Measurements from ENCODE around the gene SRBD1.

The SRBD1 gene

DNA sequence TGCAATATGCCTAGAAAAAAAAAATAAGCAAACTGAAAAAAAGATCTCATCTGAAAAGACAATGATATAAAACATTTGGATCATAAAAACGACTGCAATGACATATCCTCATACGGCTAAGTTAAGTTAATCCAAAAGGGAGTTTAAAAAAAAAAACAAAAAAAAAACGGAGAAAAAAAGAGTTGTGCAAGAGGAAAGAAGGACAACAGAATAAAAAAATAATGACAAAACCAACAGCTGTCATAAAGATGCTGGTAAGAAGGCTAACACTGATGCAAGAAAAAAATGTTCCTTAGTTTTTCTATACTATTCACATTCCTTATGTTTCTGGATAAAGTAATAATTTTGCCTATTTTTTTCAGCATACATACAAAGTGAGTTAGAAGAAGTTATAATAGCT is 192.5 kb downstream of the SRBD1 start:
- no peak for DNase-seq (ENCODE audit: low spot score)

DNA sequence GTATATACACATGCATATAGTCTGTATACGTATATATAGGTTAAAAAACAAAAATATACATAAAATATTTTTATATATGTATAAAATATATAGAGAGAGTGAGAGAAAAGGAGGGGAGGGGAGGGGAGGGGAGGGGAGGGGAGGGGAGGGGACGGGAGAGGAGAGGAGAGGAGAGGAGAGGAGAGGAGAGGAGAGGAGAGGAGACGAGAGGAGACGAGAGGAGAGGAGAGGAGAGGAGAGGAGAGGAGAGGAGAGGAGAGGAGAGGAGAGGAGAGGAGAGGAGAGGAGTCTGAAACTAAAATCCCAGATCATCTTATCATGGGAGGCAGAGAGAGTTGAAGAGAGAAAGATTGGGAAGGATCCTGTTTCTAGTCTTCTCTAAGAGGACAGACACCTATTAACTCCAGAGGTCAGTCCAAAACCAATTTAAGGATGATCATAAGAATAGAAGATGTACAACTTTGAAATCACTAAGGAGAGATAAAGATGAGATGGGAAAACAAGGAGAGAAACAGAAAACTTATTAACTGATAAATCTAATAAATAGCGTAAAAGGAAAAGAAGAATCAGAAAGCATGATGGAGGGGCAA is 195.4 kb downstream of the SRBD1 start:
- no peak for DNase-seq (ENCODE audit: low spot score)

DNA sequence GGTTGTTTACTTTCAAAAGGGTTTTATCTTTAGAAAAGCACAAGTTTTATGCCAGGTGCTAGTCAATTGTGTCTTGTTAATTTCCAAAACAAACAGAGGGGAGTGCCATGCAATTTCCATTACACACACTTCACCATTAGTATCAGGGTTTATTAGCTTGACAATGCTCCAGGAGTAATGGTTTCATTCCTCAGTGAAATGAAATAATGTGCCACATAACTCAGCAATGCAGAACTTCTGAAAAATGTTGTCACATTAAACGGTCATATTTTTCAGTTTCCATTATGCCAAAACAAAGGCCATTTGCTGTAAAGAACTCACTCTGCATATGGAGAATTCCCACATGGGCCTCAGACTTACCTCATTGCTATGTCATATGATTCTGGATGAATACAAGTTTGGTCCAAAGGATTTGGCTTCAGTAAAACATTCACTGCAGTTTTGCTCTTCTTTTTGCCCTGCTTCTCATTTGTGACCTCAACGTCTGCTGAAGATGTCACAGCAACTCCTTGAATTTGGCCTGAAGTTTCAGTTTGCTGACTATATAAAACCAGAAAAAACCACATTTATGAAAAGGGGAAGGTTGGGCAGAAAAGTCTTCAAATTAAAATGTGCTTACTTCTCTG is 198.2 kb downstream of the SRBD1 start:
- DNase-seq (ENCODE audit: low spot score): no peak

DNA sequence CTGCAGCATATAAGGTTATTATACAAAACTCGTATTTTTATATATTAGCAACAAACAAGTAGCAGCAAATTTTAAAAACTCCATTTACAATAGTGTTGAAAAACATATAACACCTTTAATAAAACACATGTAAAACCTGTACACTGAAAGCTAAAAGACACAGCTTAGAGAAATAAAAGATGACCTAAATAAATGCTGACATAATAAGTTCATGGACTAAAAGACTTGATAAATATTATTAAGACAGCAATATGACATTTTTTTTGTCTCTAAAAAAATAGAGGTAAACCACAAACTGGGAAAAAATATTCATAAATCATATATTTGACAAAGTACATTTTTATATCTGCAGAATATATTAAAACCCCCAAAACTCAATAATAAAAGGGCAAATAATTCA is 201.4 kb downstream of the SRBD1 start:
- no peak for DNase-seq (ENCODE audit: low spot score)

DNA sequence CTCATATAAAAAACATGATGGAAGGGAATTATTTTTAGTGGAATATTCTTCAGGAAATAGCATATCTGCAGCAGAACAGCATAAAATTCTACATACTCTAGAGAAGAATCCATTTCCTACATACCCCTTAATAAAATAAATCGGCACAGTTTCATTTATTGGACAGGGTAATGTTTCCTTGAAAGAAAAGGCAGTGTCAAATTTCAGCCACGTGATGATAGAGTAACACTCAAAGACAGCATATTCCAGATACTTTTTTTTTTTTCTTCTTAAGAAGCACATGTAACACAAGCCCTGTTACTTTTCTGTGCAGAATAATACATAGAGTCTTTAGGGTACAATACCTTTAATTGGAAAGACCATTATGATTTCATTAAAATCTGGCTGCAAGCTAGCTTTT is 204.4 kb downstream of the SRBD1 start:
- DNase-seq (ENCODE audit: low spot score): no peak

DNA sequence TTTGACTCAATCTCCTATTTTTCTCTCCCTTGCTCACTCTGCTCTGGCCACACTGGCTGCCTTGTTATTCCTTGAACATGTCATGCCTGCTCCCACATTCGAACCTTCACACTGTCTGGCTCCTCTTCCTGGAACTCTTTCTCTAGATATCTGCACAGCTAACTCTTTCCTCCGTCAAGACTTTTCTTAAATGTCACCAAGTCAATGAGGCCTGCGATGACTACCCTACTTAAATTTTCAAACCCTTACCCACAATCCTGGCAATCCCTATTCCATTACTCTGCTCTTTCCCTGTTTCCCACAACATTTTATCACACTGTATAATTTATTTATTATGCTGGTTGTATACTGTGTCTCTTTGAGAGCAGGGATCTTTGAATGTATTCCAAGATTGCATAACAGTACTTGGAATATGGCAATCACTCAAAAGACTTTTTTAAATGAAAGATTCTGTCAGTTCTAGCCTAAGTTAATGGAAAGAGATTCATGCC is 206.2 kb downstream of the SRBD1 start:
- DNase-seq (ENCODE audit: low spot score): no peak

DNA sequence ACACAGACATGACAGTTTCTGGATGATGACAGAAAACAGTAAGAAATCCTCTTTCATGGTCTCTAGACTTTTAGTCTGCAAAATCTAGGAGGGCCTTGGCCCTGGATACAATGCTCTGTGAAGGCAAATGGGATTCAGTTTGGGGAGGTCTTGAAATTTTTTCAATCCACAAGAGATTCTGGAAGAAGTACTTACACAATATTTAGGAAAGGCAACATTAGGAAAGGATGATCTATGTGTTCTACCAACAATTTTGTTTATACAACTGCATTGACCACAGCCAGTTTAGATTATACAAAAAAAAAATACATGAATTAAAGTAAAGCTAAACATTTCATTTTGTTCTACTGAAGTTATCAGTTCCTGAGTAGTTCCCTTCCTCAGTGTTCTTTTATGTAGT is 208.0 kb downstream of the SRBD1 start:
- no peak for DNase-seq (ENCODE audit: low spot score)

DNA sequence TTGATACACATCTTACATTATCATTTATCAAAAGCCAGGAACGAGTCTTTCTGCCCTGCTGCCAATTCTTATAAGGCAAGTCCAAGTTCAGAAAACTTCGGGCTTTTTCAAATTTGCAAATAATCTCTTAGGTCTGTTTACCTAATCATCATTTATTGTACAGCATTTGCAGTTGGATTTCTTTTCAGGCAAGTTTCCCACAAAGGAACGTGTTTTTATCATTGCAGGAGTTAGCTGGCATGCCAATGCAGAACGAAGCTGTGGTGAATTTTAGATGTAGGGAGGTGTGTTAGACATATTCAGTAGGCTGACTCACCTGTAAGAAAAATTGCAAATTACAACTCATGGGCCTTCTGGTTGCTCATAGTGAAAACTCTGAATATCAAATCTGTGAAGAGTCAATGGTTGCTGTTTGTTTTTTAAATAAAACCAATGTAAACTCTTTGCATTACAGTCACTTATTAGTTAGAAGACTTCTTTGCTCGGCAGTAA is 209.6 kb downstream of the SRBD1 start:
- no peak for DNase-seq (ENCODE audit: low spot score)

DNA sequence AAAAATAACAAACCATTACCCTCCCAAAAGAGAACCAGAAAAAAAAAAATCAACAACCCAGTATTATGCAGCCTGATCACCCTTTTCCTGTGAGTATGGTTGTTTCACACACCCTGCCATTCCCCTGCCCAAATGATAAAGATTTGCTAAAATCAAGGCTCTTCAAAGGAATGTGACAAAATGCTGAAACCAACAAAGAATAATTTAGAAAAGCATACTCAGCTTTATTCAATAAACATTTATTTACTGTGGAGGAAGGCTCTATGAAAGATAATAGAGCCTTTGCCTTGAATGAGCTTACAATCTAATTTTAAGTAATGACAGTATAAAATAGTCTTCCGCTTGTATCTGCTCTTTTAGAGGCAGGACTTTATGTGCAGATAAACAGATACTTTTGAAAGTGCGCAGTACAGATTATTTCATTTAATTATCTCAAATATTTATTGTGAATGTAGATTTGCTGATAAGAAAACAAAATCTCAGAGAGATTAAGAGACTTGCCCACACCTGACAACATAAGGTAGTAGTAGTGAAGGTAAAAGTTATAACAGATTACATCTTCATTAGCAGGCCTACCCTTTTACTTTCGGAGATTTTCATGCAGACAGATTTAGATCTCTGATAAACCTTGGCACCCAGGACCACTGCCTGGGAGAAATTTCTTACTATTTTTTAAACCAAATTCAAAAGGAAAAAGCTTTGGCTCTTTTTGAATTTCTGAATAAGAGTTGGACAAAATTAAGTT is 211.9 kb downstream of the SRBD1 start:
- no peak for DNase-seq (ENCODE audit: low spot score)

DNA sequence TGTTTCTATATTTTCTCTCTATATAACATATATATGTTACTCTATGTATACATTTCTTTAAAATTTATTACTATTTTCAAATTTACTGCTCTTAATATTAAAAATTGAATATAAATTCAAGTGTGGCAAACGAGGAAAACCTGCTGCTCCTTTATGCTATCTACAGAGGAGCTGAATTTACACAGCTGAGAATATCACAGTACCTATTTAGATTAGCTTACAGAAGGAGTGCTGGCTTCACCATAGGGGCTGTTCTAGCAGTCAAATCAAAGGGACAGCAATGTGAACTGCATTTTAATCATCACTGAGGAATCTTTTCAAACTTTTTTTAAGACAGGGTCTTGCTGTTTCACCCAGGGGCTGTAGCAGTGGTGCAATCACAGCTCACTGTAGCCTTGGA is 213.8 kb downstream of the SRBD1 start:
- no peak for DNase-seq (ENCODE audit: low spot score)

DNA sequence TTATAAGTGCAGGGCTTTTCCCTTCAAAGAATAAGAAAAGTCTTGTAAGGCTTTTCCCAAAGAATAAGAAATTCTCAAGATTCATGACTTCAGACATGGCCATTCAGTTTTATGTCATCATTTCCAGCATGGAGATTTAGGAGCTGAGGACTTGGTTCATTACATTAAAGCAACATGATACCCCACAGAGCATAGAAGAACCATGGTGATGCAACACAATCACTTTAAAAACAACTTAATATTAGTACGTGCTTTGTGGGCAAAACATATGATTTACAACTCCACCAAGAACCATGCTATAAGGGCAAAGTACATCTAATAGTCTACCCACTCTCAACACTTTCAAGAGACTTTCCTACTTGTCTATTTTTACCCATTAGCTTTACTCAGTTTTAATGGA is 214.4 kb downstream of the SRBD1 start:
- no peak for DNase-seq (ENCODE audit: low spot score)

DNA sequence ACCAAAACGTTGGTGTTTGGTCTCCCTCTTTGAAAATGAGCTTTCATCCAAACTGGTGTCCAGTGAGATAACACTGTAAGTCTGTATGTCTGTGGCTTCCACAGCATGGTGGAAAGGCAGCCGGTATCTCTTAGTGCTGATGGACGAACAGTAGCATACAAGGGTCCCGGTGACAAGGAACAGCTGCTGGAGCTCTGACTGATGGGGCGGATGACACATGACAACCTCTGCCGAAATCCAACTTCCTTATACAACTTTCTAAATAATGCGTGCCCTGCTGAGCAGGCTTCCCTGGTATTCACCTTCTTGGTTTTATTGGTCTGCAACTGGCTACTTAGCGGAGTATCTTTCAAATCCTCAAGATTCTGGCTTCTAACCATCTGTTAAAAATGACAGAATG is 216.2 kb downstream of the SRBD1 start:
- DNase-seq (ENCODE audit: low spot score): no peak

DNA sequence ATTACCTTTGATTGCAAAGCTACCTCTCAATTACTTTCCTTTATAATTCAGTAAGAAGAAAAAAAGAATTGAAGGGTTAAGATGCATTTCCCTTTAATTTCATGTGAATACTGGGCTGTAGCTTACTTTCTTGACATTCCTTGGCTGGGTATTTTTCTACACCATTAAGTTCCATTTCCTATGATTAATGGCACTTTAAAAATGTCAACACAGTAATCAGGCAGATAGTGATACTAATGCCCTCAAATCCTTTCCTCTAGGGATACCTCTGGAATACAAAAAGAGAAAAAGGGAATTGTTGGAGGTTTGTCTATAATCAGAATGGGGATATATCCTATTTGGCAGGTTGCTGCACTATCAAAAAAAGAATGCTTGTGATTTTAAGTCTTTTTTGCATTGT is 216.9 kb downstream of the SRBD1 start:
- DNase-seq (ENCODE audit: low spot score): no peak

DNA sequence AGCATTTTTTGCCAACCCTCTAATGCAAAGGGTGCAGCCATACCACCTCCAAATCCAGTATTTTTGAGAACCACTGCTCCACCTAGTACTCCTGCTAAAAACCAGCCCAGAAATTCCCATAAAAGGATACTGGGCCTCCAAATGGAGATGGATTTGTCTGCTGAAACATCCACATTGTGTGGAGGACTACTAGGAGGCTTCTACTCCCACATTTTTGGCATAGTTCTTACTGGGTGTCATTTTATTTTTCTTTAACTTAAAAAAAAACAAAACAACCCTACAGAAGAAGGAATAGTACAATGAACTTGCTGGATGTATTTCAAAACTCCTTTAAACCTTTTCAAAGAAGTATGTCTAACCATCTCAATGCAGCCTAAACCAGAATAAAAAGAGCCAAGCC is 219.2 kb downstream of the SRBD1 start:
- no peak for DNase-seq (ENCODE audit: low spot score)

DNA sequence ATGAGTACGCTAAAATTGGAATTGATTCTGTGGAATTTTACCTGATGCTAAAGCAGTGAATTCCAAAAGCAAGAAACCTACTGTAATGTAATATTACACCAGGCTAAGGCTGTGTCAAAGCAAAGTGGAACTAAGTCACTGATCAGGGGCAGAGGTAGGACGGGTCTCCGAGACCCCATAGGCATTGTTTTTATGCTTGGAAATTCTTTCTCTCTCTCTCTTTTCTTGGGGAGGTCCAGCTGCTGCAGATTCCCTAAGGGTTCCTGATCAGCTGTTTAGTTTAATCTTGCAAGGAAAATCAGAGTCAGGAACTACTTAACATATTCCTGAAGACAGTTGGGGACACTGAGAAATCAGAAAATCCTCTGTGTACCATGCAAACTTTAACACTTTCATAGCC is 220.2 kb downstream of the SRBD1 start:
- DNase-seq (ENCODE audit: low spot score): no peak

DNA sequence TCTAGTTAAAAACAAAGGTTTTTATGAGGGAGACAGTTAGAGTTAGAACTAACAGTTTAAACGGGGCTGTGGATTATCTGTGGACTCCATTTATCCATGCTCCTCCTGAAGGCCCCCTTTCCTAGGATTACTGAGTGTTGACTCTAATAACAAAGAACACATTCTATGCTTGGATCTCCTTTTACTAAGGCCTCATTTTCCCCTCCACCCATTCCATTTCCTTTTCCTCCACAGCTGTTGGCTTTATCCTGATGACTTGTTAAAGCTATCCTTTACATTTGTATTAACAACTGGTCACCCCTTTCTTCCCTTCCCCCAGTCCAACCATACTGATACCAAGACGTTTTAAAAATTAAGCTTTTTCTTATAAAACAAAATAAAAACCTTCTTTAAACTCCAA is 220.6 kb downstream of the SRBD1 start:
- no peak for DNase-seq (ENCODE audit: low spot score)

DNA sequence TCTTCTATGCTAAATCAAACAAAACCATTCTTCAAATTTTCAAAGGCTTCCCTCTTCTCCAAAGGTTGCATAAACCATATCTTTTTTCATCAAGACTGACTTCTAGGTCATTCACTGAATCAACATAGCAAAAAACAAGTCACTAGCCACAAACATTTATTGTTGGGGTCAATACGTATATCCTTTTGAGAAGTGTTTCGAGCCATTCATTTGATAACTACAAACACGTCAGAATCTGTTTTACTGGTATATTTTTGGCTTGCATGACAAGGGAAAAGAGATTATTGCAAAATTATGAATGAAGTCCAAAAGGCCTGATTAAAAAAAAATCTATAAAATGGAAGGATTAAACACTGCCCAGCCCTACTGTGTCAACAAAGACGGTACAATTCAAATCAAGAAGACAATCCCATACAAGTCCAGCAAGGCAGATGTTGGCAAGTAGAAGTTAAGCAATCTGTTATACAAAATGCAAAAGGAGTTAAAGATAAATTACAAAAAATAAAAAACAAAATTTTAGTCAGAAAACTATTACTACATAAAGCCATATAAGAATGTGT is 222.4 kb downstream of the SRBD1 start:
- no peak for DNase-seq (ENCODE audit: low spot score)

DNA sequence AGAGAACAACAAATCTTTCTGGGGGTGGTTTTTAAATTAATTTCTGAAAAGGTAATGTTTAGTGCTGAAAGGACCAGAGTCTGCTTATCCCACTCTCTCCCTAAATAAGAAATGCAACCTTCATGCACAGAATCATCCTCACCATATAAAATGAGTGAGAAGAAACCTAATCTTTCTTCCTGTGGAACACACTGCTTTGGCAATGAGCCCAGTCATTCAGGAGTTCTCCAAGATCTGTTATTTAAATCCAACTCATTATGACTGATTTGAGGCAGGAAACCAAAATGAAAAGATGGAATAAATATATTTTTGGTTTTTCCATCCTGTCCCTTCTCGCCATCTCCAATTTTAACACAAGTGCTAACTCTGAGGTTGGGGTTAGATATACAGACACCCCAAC is 228.3 kb downstream of the SRBD1 start:
- no peak for DNase-seq (ENCODE audit: low spot score)

DNA sequence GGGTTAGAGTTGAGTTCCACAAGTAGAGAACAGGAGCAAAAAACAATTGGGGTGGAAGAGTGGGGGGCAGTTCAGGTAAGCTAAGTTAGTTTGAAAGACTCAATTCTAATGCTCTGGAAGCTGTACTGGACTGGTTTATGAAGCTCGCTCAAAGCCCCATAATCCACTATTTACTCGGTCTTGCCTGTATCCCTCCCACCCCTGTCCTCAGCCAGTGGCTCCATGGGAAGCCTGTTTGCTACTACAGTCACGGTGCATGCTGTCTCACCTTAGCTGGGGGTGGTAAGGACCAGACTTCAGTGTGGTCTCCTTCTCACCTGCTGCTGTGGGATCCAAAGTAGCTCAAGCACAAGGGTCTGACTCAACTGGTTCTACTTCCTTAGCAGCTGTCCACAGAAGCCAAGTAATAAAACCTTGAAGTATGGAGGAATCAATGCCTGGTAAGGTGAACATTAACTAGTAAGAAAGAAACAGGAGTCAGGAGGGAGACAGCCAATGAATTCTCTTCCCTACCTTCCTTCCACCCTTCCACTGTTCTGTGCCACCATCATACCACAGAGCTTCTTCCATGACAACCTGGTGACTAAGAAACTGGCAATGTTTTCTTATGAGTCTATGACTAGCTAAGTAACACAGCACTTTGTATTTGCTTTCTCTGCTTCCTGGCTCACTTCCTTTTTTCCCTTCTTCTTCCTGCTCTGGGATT is 230.8 kb downstream of the SRBD1 start:
- DNase-seq (ENCODE audit: low spot score): no peak

DNA sequence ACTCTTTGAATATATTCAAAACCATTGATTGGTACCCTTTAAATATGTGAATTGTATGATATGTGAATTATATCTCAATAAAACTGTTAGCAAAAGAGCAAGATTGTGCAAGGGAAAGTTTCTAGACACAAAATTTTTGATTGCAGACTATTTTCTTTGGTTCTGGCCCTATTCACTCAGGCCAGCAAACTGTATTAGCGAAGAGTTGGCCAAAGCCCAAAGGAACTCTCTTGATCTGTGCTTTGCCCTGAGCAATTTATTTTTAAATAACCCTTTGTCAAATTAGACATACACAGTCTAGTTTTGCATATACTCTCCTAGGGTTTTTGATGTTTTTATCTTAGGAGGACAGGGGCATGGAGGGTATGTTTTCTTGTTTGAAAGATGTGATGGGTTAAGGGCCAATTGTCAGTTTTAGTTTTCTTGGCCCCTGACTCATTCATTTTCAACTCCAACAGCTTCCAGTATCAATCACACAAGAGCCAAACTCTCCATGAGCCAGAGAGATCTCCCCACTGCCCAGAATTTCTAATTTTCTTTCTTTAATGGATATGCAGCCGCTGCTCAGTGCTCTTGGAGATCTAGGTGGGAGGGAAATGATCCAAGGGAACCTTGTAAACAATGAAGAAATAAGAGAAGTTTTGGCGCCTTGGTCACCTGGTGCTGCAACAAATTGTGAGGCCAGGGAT is 231.5 kb downstream of the SRBD1 start:
- no peak for DNase-seq (ENCODE audit: low spot score)

DNA sequence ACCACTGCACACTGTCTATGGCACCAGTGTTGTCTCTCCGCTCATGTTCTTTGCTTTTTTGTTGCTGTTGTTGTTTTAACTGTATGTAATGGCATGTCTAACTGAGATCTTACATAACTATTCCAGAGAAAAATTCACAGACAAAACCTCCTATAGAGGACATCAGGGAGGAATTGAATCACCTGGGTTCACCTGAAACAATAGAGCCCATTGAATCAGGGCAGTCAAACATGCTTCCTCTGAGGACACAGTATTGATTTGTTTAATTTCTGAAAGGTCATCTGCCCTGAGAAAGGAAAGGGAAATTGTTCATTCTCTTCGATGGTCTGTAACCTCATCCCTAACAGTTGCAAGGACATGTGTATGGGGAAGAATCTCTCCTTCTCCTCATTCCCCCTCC is 237.5 kb downstream of the SRBD1 start:
- DNase-seq (ENCODE audit: low spot score): no peak

DNA sequence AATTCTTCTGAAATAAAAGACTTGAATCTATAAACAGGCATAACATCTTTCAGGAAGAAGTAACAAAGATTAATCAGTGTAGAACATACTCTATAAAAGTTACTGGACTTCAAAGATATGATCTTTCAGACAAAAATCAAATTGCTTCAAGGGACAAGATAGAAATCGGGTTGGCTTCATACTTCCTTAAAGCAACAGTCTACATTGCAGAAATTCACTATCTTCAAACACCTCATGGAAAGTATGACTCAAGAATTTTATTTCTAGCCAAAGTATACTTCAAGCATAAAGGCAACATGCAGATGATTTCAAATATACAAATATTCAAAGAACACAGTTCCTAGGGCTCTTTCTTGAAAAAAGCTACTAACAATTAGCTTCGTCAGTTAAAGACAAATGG is 240.7 kb downstream of the SRBD1 start:
- DNase-seq (ENCODE audit: low spot score): no peak
